Measurements from ENCODE around the gene SLC6A16. TPM values are rescaled to one million over a fixed set of nuclear protein-coding genes. Genes with fewer than 3 reads are reported as not detected.

Gene SLC6A16
- total and polyA plus RNA-seq, 3 donors from 2014 or later = 47.0 to 311 (median 51.9) TPM

DNA sequence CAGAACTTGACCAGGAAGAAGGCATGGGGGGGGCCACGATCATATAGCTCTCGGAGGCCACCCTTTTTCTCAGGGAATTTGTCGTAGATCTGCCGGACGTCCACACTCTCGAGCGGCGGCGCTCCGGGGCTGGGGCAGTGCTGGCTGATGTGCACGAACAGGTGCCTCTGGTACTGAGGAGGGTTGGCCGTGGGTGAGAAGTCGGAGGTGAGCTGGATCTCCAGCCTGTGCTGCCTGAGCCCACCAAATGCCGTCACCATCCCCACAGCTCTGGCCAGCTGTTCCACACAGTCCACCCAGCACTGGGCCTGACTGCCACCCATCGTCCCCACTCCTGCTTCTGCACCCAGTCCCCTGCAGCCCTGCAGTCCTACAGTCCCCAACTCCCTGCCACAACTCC lies 22.2 kb upstream of the SLC6A16 start:
- no peaks in the 10 kb centered on the region for H3K27me3 ChIP-seq
- no peaks in the 10 kb centered on the region for H3K4me1 ChIP-seq
- no peak for TF ChIP-seq POLR2A (IDR thresholded peaks at IDR 0.05)
- no peak for TF ChIP-seq CTCF (IDR thresholded peaks at IDR 0.05)
- intact Hi-C loops (cut with DNase I; ENCODE audit: low total_unique reads) = no loop called here
- no peak overlapping the region for H3K4me3 ChIP-seq
- DNase-seq = no peak
- no peaks in the 10 kb centered on the region for H3K9me3 ChIP-seq
- H3K27ac ChIP-seq = no peak overlapping the region
- no peaks in the 10 kb centered on the region for H3K36me3 ChIP-seq (ENCODE audit: low read depth, missing control alignments)
- WGBS, 2 donors = 92 to 95% methylated on average over 8 to 15 of the region's 15 CpGs

DNA sequence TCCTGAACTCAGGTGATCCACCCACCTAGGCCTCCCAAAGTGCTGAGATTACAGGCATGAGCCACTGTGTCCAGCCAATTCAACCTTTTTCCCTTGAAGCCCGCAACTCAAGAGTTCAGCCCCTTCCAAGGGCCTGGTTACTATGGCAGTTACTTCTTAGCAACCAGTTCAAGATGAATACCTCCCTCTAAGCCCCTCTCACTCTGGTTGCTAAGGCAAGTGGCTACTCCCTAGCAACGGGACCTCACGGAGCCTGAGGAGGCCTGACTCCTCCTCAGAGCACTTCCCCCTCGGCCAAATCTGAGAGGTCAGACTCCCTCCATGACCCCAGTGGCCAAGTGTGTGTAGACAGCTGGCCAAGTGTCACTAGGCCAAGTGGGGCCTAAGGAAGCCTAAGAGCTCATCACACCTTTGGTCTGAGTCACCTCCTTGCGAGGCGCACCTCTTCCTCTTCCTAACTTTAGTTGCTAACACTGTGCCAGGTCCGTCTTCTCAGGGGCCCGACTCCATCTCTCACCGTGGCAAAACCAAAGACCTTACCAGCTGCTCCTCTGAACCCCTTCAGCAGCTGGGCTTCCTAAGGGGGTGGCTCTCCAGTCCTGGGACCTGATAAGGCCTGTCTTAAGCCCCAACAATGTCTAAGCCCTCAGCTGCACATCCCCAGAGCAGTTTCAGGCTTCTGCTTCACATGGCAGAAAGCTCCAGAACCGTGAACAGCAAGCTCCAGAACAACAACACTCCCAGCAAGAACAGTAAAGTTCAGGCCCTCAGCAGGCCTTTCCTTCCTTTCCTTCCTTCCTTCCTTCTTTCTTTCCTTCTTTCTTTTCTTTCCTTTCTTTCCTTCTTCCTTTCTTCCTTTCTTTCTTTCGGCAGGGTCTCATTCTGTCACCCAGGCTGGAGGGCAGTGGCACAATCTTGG lies 19.8 kb upstream of the SLC6A16 start:
- Histone ChIP-seq H3K27ac (no peak overlapping the region), H3K4me1 (peaks cover under 1% of the 10 kb centered on the region), H3K36me3 (ENCODE audit: low read depth, missing control alignments) (no peaks in the 10 kb centered on the region), H3K9me3 (no peaks in the 10 kb centered on the region), H3K4me3 (no peak overlapping the region), H3K27me3 (no peaks in the 10 kb centered on the region)
- no peak for DNase-seq
- TF ChIP-seq CTCF (IDR thresholded peaks at IDR 0.05) (no peak), POLR2A (IDR thresholded peaks at IDR 0.05) (no peak)
- 79 to 86% methylated on average over 9 to 11 of the region's 11 CpGs for WGBS, 2 donors
- intact Hi-C loops (cut with DNase I; ENCODE audit: low total_unique reads) = no loop called here

- WGBS, 2 donors = 94 to 99% methylated on average over 7 of the region's 7 CpGs
- Histone ChIP-seq H3K27ac (no peak overlapping the region), H3K4me1 (peaks cover 8% of the 10 kb centered on the region), H3K9me3 (no peaks in the 10 kb centered on the region), H3K27me3 (no peaks in the 10 kb centered on the region), H3K36me3 (ENCODE audit: low read depth, missing control alignments) (no peaks in the 10 kb centered on the region), H3K4me3 (no peak overlapping the region)
- no peak for DNase-seq
- intact Hi-C loops (cut with DNase I; ENCODE audit: low total_unique reads) = no loop called here
- TF ChIP-seq CTCF (IDR thresholded peaks at IDR 0.05) (no peak), POLR2A (IDR thresholded peaks at IDR 0.05) (no peak)
Measured at GRCh38 chr19:49343123-49343522, 18.1 kb upstream of the SLC6A16 start.

- peaks cover 8% of the 10 kb centered on the region for H3K4me1 ChIP-seq
- no peak for DNase-seq
- WGBS, 2 donors = 91 to 96% methylated on average over 5 to 11 of the region's 11 CpGs
- no peak overlapping the region for H3K4me3 ChIP-seq
- intact Hi-C loops (cut with DNase I; ENCODE audit: low total_unique reads) = no loop called here
- TF ChIP-seq POLR2A (IDR thresholded peaks at IDR 0.05) (no peak), CTCF (IDR thresholded peaks at IDR 0.05) (no peak)
- no peaks in the 10 kb centered on the region for H3K9me3 ChIP-seq
- no peak overlapping the region for H3K27ac ChIP-seq
- no peaks in the 10 kb centered on the region for H3K27me3 ChIP-seq
- no peaks in the 10 kb centered on the region for H3K36me3 ChIP-seq (ENCODE audit: low read depth, missing control alignments)
Measured at GRCh38 chr19:49342291-49342721, 17.3 kb upstream of the SLC6A16 start.
